GM21515 (cell line): Measurements from ENCODE around the gene PCBP3.

ENCODE experiments used
- ATAC-seq: cut with Tn5 transposase; IDR thresholded peaks from one replicate; pipeline ENCODE4 v1.9.1; 2021; ENCODE audit not compliant: unreplicated experiment

PCBP3 gene

DNA sequence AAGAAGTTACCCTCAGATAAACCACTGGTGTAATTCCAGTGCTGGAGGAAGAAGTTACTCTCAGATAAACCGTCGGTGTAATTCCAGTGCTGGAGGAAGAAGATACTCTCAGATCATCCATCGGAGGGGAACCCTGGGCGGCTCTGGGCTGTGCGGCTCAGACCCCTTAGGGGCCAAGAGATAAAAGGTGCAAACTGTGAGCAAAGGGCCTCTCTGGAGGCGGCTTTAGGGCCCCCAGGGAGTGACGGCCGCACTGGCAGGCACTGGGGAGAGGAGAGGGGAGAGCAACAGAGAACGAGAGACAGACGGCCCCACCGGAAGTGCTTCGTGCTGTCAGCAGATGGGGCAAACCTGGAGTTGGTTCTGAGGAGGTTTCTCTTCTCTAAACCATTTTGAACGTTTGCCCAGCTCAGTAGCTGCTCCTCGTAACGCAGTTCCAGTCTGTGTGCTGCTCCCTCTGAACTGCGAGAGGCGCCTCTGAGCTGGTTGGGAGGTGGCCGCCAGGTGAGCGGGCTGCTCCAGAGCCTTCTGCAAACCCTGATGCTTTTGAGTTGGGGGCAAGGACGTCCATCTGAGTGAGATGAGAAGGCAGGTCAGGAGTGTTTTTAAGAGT, 275.4 kb downstream of the PCBP3 start:
- ATAC-seq = no peak

GRCh38 chr21:45919593-45919992, 276.1 kb downstream of the PCBP3 start:
- ATAC-seq = no peak

- ATAC-seq = no peak
Measured at GRCh38 chr21:45920824-45921600, 277.5 kb downstream of the PCBP3 start.

DNA sequence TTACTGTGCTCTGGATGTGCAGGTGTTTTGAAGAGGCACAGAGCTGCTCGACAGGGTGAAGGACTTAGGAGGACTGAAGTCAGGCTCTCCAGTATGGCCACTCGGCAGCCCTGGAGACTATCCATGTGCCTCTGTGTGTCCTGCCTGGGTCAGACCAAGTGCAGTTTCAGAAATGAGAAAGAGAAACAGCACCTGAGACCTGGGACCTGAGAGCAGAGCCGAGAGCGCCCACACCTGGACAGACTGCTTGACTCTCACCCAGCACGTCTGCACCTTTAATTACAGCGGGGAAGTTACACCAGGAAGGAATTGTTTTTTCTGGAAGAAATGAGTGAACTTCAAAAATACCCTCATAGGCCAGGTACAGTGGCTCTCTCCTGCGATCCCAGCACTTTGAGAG, 278.4 kb downstream of the PCBP3 start:
- ATAC-seq = no peak

DNA sequence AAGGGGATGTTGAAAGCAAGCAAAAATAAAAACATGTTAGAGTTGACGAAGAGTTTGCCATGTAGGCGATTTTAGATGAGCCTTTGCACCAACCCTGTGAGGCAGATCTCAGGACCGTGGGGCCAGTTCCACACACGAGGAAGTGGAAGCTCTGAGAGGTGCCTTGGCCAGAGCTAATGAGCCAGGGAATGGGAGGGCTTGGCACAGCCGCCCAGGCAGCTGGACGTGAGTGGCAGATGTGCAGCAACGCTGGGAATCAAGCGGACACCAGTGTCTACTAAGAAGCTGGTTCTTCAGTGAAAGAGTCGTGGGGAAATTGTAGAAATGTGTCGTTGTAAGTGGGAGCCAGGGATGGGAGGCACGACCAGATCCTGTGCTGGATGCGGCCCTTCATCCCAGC, 279.1 kb downstream of the PCBP3 start:
- ATAC-seq = no peak

DNA sequence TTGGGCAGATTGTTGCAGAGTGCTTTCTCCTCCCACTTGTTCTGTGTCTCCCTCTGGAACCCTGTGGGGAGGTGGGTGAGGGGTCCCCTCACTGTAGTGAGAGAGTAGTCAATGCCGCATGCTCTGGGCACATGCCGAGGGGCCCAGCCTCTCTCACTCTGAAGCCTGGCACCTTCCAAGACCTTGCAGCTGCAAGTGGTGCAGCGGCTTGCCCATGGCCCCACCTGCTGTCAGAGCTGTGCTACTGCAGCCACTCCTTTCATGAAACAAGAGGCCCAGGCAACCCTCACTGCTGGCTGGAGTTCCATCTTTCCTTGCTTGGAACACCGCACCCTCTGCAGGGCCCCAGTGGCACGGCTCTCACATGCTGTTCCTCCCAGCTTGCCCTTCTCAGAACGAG, 279.6 kb downstream of the PCBP3 start:
- no peak for ATAC-seq

DNA sequence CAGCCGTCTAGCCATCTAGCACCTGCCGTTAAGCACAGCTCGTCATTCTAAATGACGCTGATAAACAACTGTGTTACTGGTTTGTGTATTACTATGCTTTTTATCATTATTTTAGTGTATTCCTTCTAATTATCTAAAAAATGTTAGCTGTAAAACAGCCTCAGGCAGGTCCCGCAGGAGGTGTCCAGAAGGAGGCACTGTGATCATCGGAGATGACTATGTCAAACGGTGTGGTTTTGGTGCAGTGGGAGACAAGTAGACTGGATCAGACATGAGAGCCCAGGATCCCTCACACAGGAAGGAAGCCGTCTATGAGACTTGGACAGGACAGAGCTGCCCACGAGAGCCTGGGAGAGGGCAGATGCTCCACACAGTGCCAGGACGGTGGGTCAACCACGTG, 282.8 kb downstream of the PCBP3 start:
- no peak for ATAC-seq

DNA sequence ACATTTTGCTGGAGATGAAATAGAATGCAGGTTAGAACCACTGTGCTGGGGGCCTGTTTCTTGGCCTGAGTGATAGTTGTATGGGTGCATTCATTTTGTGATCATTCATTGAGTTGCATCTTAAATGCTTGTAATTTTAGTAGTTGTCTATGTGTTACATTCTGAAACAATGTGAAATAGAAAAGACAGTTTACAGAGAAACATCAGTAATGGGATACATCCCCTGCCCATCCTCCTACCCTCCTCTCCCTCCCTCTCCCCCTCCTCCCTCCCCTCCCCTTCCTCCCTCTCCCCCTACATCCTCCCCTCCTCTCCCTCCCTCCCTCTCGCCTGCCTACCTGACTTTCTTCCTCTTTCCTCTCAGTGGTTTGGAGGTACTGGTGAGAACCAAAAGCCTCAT, 283.5 kb downstream of the PCBP3 start:
- ATAC-seq = no peak

GRCh38 chr21:45927851-45928850, 284.6 kb downstream of the PCBP3 start:
- ATAC-seq = no peak

GRCh38 chr21:45929449-45929848, 285.9 kb downstream of the PCBP3 start:
- ATAC-seq = no peak

- ATAC-seq = no peak
Measured at GRCh38 chr21:45930231-45930760, 286.8 kb downstream of the PCBP3 start.

- ATAC-seq = no peak
Measured at GRCh38 chr21:45930792-45931191, 287.3 kb downstream of the PCBP3 start.

- ATAC-seq = no peak
Measured at GRCh38 chr21:45931397-45931969, 288.0 kb downstream of the PCBP3 start.

- no peak for ATAC-seq
Measured at GRCh38 chr21:45932922-45933502, 289.5 kb downstream of the PCBP3 start.

GRCh38 chr21:45934085-45934484, 290.6 kb downstream of the PCBP3 start:
- no peak for ATAC-seq

DNA sequence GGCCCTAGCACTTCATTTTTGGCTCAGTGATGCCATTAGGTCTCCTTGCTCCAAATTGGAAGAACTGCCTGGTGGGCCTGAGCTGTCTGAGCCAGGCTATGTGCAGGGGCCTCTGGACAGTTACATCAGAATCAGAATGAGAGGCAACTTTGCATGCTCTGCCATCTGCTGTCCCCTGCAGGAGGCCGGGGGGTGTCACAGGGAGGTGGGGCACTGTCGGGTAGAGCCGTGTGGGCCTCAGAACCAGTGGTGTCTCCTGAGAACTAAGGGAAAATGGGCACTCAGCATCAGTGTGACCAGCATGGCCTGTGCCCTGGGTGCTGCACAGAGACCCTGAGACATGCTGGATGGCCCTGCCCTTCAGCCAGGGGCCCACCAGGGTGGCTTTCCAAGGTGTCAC, 291.0 kb downstream of the PCBP3 start:
- no peak for ATAC-seq

GRCh38 chr21:45935628-45936027, 292.1 kb downstream of the PCBP3 start:
- ATAC-seq = no peak

- no peak for ATAC-seq
Measured at GRCh38 chr21:45937721-45938452, 294.4 kb downstream of the PCBP3 start.

- no peak for ATAC-seq
Measured at GRCh38 chr21:45938453-45938755, 294.9 kb downstream of the PCBP3 start.
